OCI-LY1 (cell line): ENCODE measurements around the gene XYLT1.

Experiments
- H2AFZ ChIP-seq: fragments of 200-600 bp; sonication (generic), shearing (Covaris generic); 2 replicates; pipeline ENCODE4 v1.6.0; 2014; ENCODE audit warnings: antibody characterized with exemption, mild to moderate bottlenecking, low read length
- H3F3A ChIP-seq: fragments of 200-600 bp; sonication (generic), shearing (Covaris generic); 2 replicates; pipeline ENCODE4 v1.6.0; 2014; ENCODE audit warnings: mild to moderate bottlenecking, antibody characterized with exemption, low read length, moderate library complexity; ENCODE audit not compliant: insufficient read depth
- H3K27ac ChIP-seq: fragments of 200-600 bp; sonication (generic); 2 replicates; pipeline ENCODE4 v1.5.1; 2014; ENCODE audit warnings: low read length, mixed run types, mild to moderate bottlenecking, low read depth; ENCODE audit not compliant: poor library complexity, severe bottlenecking
- H3K27me3 ChIP-seq: fragments of 200-600 bp; sonication (generic); 2 replicates; pipeline ENCODE4 v1.6.0; 2014; ENCODE audit warnings: antibody characterized with exemption, mild to moderate bottlenecking, low read length, moderate library complexity; ENCODE audit not compliant: insufficient read depth
- H3K36me3 ChIP-seq: fragments of 200-600 bp; sonication (generic); 2 replicates; pipeline ENCODE4 v1.6.1; 2014; ENCODE audit warnings: mild to moderate bottlenecking, antibody characterized with exemption, low read length, moderate library complexity, mixed read lengths; ENCODE audit not compliant: insufficient read depth
- H3K4me1 ChIP-seq: fragments of 200-600 bp; sonication (generic); 2 replicates; pipeline ENCODE4 v1.5.1; 2014; ENCODE audit warnings: mild to moderate bottlenecking, low read length, moderate library complexity; ENCODE audit not compliant: insufficient read depth, severe bottlenecking
- H3K4me2 ChIP-seq: fragments of 200-600 bp; sonication (generic), shearing (Covaris generic); 2 replicates; pipeline ENCODE4 v1.6.1; 2014; ENCODE audit warnings: low read length
- H3K4me3 ChIP-seq: fragments of 200-600 bp; sonication (generic); 2 replicates; pipeline ENCODE4 v1.5.1; 2014; ENCODE audit warnings: low read length, low read depth, mild to moderate bottlenecking, mixed read lengths; ENCODE audit not compliant: poor library complexity, severe bottlenecking
- H3K79me2 ChIP-seq: fragments of 200-600 bp; shearing (Covaris generic); 2 replicates; pipeline ENCODE4 v1.6.1; 2016; ENCODE audit warnings: mixed run types, low read length, mixed read lengths; ENCODE audit not compliant: insufficient read depth
- H3K9ac ChIP-seq: fragments of 200-600 bp; sonication (generic), shearing (Covaris generic); 2 replicates; pipeline ENCODE4 v1.6.1; 2014; ENCODE audit warnings: mild to moderate bottlenecking, low read length, mixed read lengths
- H3K9me2 ChIP-seq: fragments of 200-600 bp; sonication (generic), shearing (Covaris generic); 2 replicates; pipeline ENCODE4 v1.6.1; 2014; ENCODE audit warnings: low read depth, mild to moderate bottlenecking, low read length, mixed read lengths
- H3K9me3 ChIP-seq: fragments of 200-600 bp; shearing (Covaris generic); 2 replicates; pipeline ENCODE4 v1.6.1; 2014; ENCODE audit warnings: low read length, mixed read lengths
- H4K20me1 ChIP-seq: fragments of 200-600 bp; sonication (generic), shearing (Covaris generic); 2 replicates; pipeline ENCODE4 v1.6.0; 2016; ENCODE audit warnings: mild to moderate bottlenecking, low read length; ENCODE audit not compliant: insufficient read depth
- CTCF ChIP-seq: fragments of 200-600 bp; sonication (generic), shearing (Covaris generic); IDR thresholded peaks from 2 replicates; pipeline ENCODE4 v1.5.1; 2017; ENCODE audit warnings: mild to moderate bottlenecking, antibody characterized with exemption, low read length, moderate library complexity, mixed read lengths
- EZH2 ChIP-seq: fragments of 200-600 bp; sonication (generic), shearing (Covaris generic); IDR thresholded peaks from 2 replicates; pipeline ENCODE4 v1.8.0; 2017; ENCODE audit warnings: borderline replicate concordance, mixed run types, mild to moderate bottlenecking, antibody characterized with exemption, low read length, moderate library complexity, mixed read lengths

The XYLT1 gene

GRCh38 chr16:17107450-17107849 is 363.3 kb downstream of the XYLT1 start:
- no peaks in the 10 kb centered on the region for H3F3A ChIP-seq
- no peak overlapping the region for H3K27ac ChIP-seq
- H3K27me3 ChIP-seq = no peaks in the 10 kb centered on the region
- H3K4me2 ChIP-seq = no peak overlapping the region
- H3K9ac ChIP-seq = no peak overlapping the region
- peaks cover 23% of the 10 kb centered on the region for H3K36me3 ChIP-seq
- no peaks in the 10 kb centered on the region for H3K79me2 ChIP-seq
- no peaks in the 10 kb centered on the region for H3K9me3 ChIP-seq
- H4K20me1 ChIP-seq = no peaks in the 10 kb centered on the region
- H2AFZ ChIP-seq = no peak overlapping the region
- H3K9me2 ChIP-seq = no peaks in the 10 kb centered on the region
- TF ChIP-seq EZH2 (no peak), CTCF (no peak)
- H3K4me1 ChIP-seq = no peaks in the 10 kb centered on the region
- no peak overlapping the region for H3K4me3 ChIP-seq

- no peaks in the 10 kb centered on the region for H3F3A ChIP-seq
- no peak overlapping the region for H3K4me2 ChIP-seq
- H3K9me3 ChIP-seq = no peaks in the 10 kb centered on the region
- H3K27me3 ChIP-seq = no peaks in the 10 kb centered on the region
- no peaks in the 10 kb centered on the region for H4K20me1 ChIP-seq
- H3K27ac ChIP-seq = no peak overlapping the region
- no peak overlapping the region for H3K9ac ChIP-seq
- no peak overlapping the region for H3K4me3 ChIP-seq
- TF ChIP-seq CTCF (no peak), EZH2 (no peak)
- H3K4me1 ChIP-seq = no peaks in the 10 kb centered on the region
- no peaks in the 10 kb centered on the region for H3K9me2 ChIP-seq
- H3K36me3 ChIP-seq = peaks cover 16% of the 10 kb centered on the region
- no peak overlapping the region for H2AFZ ChIP-seq
- H3K79me2 ChIP-seq = no peaks in the 10 kb centered on the region
Observed at GRCh38 chr16:17106243-17106791, 364.4 kb downstream of the XYLT1 start.

- H3K4me3 ChIP-seq = no peak overlapping the region
- H3K9ac ChIP-seq = no peak overlapping the region
- H3K9me2 ChIP-seq = no peaks in the 10 kb centered on the region
- H3K79me2 ChIP-seq = no peaks in the 10 kb centered on the region
- H4K20me1 ChIP-seq = no peaks in the 10 kb centered on the region
- no peak overlapping the region for H3K4me2 ChIP-seq
- peaks cover 10% of the 10 kb centered on the region for H3K36me3 ChIP-seq
- H3F3A ChIP-seq = no peaks in the 10 kb centered on the region
- H3K27me3 ChIP-seq = no peaks in the 10 kb centered on the region
- no peaks in the 10 kb centered on the region for H3K9me3 ChIP-seq
- no peaks in the 10 kb centered on the region for H3K4me1 ChIP-seq
- TF ChIP-seq CTCF (no peak), EZH2 (no peak)
- H3K27ac ChIP-seq = no peak overlapping the region
- H2AFZ ChIP-seq = no peak overlapping the region
Observed at GRCh38 chr16:17105239-17105797, 365.4 kb downstream of the XYLT1 start.
